ENCODE data around the gene EFS.

EFS gene

GRCh38 chr14:23404331-23404900 is 39.4 kb upstream of the EFS start (continued):
- no peak for TF ChIP-seq CSRNP3 (CRISPR knock-in tag; IDR thresholded peaks at IDR 0.05)

- no peak for TF ChIP-seq ARNTL (CRISPR knock-in tag; IDR thresholded peaks at IDR 0.05; ENCODE audit: borderline replicate concordance, low read depth)
- TF ChIP-seq PPARA (CRISPR knock-in tag; IDR thresholded peaks at IDR 0.05; ENCODE audit: borderline replicate concordance): no peak
- TF ChIP-seq PATZ1 (CRISPR knock-in tag; IDR thresholded peaks at IDR 0.05; ENCODE audit: borderline replicate concordance): no peak
- no peak for TF ChIP-seq TSHZ2 (CRISPR knock-in tag; IDR thresholded peaks at IDR 0.05)
- no peak for TF ChIP-seq ESRRG (CRISPR knock-in tag; IDR thresholded peaks at IDR 0.05)
- TF ChIP-seq SNAI2 (CRISPR knock-in tag; IDR thresholded peaks at IDR 0.05): no peak
- no peak for TF ChIP-seq ZNF70 (CRISPR knock-in tag; IDR thresholded peaks at IDR 0.05)
- no peak for TF ChIP-seq CREB5 (CRISPR knock-in tag; IDR thresholded peaks at IDR 0.05; ENCODE audit: low read depth)
- TF ChIP-seq BACH2 (CRISPR knock-in tag; IDR thresholded peaks at IDR 0.05; ENCODE audit: borderline replicate concordance): no peak
- no peak for TF ChIP-seq ZFP3 (CRISPR knock-in tag; IDR thresholded peaks at IDR 0.05)
- no peak for TF ChIP-seq ZFP30 (CRISPR knock-in tag; IDR thresholded peaks at IDR 0.05)
- no peak for TF ChIP-seq CSDC2 (CRISPR knock-in tag; IDR thresholded peaks at IDR 0.05)
- TF ChIP-seq ZNF8 (CRISPR knock-in tag; IDR thresholded peaks at IDR 0.05): no peak
- no peak for TF ChIP-seq CSRNP3 (CRISPR knock-in tag; IDR thresholded peaks at IDR 0.05)
- no peak for TF ChIP-seq GLIS3 (CRISPR knock-in tag; IDR thresholded peaks at IDR 0.05)
- no peak for TF ChIP-seq TCF4 (CRISPR knock-in tag; IDR thresholded peaks at IDR 0.05; ENCODE audit: borderline replicate concordance)
- TF ChIP-seq ZC3H10 (CRISPR knock-in tag; IDR thresholded peaks at IDR 0.05): no peak
- no peak for TF ChIP-seq POU6F1 (CRISPR knock-in tag; IDR thresholded peaks at IDR 0.05; ENCODE audit: borderline replicate concordance, low read depth)
- no peak for TF ChIP-seq RARB (CRISPR knock-in tag; IDR thresholded peaks at IDR 0.05)
- ATAC-seq: no peak
These were observed 38.9 kb upstream of the EFS start for GRCh38 chr14:23403908-23404307.

- no peak for TF ChIP-seq ZNF565 (CRISPR knock-in tag; conservative IDR thresholded peaks at IDR 0.05; ENCODE audit: low read depth)
- no peak for TF ChIP-seq PPARA (CRISPR knock-in tag; IDR thresholded peaks at IDR 0.05; ENCODE audit: borderline replicate concordance)
- no peak for TF ChIP-seq ISL1 (CRISPR knock-in tag; IDR thresholded peaks at IDR 0.05)
- TF ChIP-seq ZNF8 (CRISPR knock-in tag; IDR thresholded peaks at IDR 0.05): no peak
- no peak for TF ChIP-seq CSDC2 (CRISPR knock-in tag; IDR thresholded peaks at IDR 0.05)
- no peak for TF ChIP-seq TSHZ2 (CRISPR knock-in tag; IDR thresholded peaks at IDR 0.05)
- no peak for TF ChIP-seq GLIS3 (CRISPR knock-in tag; IDR thresholded peaks at IDR 0.05)
- no peak for TF ChIP-seq TCF4 (CRISPR knock-in tag; IDR thresholded peaks at IDR 0.05; ENCODE audit: borderline replicate concordance)
- ATAC-seq: no peak
These were observed 38.1 kb upstream of the EFS start for GRCh38 chr14:23403139-23403438.
